Adrenal gland (tissue), 5 donors: Measurements from ENCODE around the gene SHCBP1.

Experiments
- POLR2A ChIP-seq, 2 donors: fragments of 450-650 bp; IDR thresholded peaks; one replicate each; pipeline ENCODE4 v1.6.1; 2017; ENCODE audit warnings: antibody characterized with exemption in 2 of 2, mild to moderate bottlenecking in 2 of 2, moderate library complexity in 1 of 2
- TF ChIP-seq, protein P1 (sequence below), 6 experiments: fragments of 450-650 bp in 4 of 6; fragments of 200-600 bp in 2 of 6; sonication (generic) in 1 of 6; IDR thresholded peaks; 1 replicate in 5 of 6; 2 replicates in 1 of 6; pipeline versions ENCODE4 v1.5.1 to v1.8.0; 2016 to 2021; ENCODE audit warnings: antibody characterized with exemption in 6 of 6, mild to moderate bottlenecking in 2 of 6, moderate library complexity in 1 of 6
- donor health status: DM: no; HTN: no; CAD: no.

DNA sequence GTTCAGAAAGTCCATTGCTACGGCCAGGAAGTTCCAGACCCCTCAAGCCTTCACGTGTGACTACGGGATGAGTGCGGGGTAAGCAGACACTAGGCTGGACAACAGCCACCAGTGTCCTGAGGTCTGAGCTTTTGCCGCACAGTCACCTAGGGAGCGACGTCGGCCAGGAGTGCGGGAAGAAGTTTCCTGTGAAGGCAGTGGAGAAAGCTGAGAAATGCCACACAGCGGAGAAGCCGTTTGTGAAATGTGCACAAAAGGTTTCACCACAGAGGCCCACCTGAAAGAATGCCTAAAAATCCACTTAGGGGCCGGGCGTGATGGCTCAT, 47.4 kb downstream of the SHCBP1 start:
- TF ChIP-seq, protein P1, sequence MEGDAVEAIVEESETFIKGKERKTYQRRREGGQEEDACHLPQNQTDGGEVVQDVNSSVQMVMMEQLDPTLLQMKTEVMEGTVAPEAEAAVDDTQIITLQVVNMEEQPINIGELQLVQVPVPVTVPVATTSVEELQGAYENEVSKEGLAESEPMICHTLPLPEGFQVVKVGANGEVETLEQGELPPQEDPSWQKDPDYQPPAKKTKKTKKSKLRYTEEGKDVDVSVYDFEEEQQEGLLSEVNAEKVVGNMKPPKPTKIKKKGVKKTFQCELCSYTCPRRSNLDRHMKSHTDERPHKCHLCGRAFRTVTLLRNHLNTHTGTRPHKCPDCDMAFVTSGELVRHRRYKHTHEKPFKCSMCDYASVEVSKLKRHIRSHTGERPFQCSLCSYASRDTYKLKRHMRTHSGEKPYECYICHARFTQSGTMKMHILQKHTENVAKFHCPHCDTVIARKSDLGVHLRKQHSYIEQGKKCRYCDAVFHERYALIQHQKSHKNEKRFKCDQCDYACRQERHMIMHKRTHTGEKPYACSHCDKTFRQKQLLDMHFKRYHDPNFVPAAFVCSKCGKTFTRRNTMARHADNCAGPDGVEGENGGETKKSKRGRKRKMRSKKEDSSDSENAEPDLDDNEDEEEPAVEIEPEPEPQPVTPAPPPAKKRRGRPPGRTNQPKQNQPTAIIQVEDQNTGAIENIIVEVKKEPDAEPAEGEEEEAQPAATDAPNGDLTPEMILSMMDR (IDR thresholded peaks at IDR 0.05) = no peak
- TF ChIP-seq POLR2A (IDR thresholded peaks at IDR 0.05) = no peak
